B cell (primary cell): ENCODE measurements around the gene MAPK8IP2. TPM values are rescaled to one million over a fixed set of nuclear protein-coding genes. Genes with fewer than 3 reads are reported as not detected.

Source experiments
- ATAC-seq: fragments of 200-7000 bp; cut with Tn5 transposase; one replicate; pipeline ENCODE4 v1.10.0; 2021; ENCODE audit warnings: low read depth, mild to moderate bottlenecking, moderate number of reproducible peaks, moderate library complexity
- CTCF ChIA-PET: fragments of 350-600 bp; sonication (Branson Sonifier 250); formaldehyde crosslinking; loops from one replicate; lab custom pipeline; 2021; ENCODE audit warnings: antibody characterized with exemption, inconsistent platforms; lab: Charles Lee
- POLR2A ChIA-PET: fragments of 350-600 bp; sonication (Branson Sonifier 250); formaldehyde crosslinking; loops from one replicate; lab custom pipeline; 2021; ENCODE audit warnings: antibody characterized with exemption; lab: Charles Lee
- DNase-seq: peaks from one replicate; pipeline ENCODE4 v3.0.0; 2013
- H2AFZ ChIP-seq: 2 replicates; pipeline ENCODE4 v1.6.1; 2012; ENCODE audit warnings: mild to moderate bottlenecking, low read depth, low read length; ENCODE audit not compliant: insufficient read depth, poor library complexity, severe bottlenecking
- H3K27ac ChIP-seq, 2 donors: 1 replicate in 1 of 2; 2 replicates in 1 of 2; pipeline ENCODE4 v1.5.1; 2012 to 2013; ENCODE audit warnings: low read length in 2 of 2, mild to moderate bottlenecking in 2 of 2, moderate library complexity in 1 of 2
- H3K27me3 ChIP-seq, 4 experiments: fragments of 200-600 bp in 1 of 4; sonication (generic) in 1 of 4; replicated peaks in 1 of 4; 1 replicate in 2 of 4; 2 replicates in 2 of 4; pipeline versions ENCODE4 v1.6.1 to v1.7.0; 2013 to 2016; ENCODE audit warnings: low read length in 3 of 4, mild to moderate bottlenecking in 2 of 4, mixed read lengths in 1 of 4, moderate library complexity in 1 of 4; ENCODE audit not compliant: insufficient read depth in 4 of 4, control insufficient read depth in 3 of 4; ENCODE audit errors: control extremely low read depth in 1 of 4
- H3K36me3 ChIP-seq, 2 experiments: replicated peaks in 1 of 2; 1 replicate in 1 of 2; 2 replicates in 1 of 2; pipeline versions ENCODE4 v1.6.1 to v1.7.1; 2013; ENCODE audit warnings: low read length in 1 of 2; ENCODE audit not compliant: insufficient read depth in 2 of 2, control insufficient read depth in 1 of 2; ENCODE audit errors: control extremely low read depth in 1 of 2, extremely low read depth in 1 of 2
- H3K4me1 ChIP-seq, 2 donors: fragments of 200-600 bp in 1 of 2; sonication (generic) in 1 of 2; 1 replicate in 1 of 2; 2 replicates in 1 of 2; pipeline versions ENCODE4 v1.5.1 to v1.6.1; 2013 to 2017; ENCODE audit warnings: low read length in 2 of 2; ENCODE audit not compliant: control insufficient read depth in 2 of 2, insufficient read depth in 2 of 2
- H3K4me2 ChIP-seq: replicated peaks from 2 replicates; pipeline ENCODE3; 2012; ENCODE audit warnings: mild to moderate bottlenecking, low read depth, low read length; ENCODE audit not compliant: poor library complexity, severe bottlenecking
- H3K4me3 ChIP-seq, 5 experiments: fragments of 200-600 bp in 1 of 5; sonication (generic) in 1 of 5; 1 replicate in 3 of 5; 2 replicates in 2 of 5; pipeline versions ENCODE4 v1.5.1 to v1.7.0; 2011 to 2016; ENCODE audit warnings: low read length in 4 of 5, mild to moderate bottlenecking in 4 of 5, low read depth in 2 of 5, control low read depth in 1 of 5, moderate library complexity in 1 of 5; ENCODE audit not compliant: insufficient read depth in 1 of 5; ENCODE audit errors: control extremely low read depth in 1 of 5, extremely low read depth in 1 of 5
- H3K79me2 ChIP-seq: fragments of 200-600 bp; sonication (generic); one replicate; pipeline ENCODE4 v1.6.0; 2016; ENCODE audit warnings: low read length; ENCODE audit not compliant: control insufficient read depth, insufficient read depth
- H3K9ac ChIP-seq: fragments of 200-600 bp; sonication (generic); 2 replicates; pipeline ENCODE4 v1.6.1; 2017; ENCODE audit warnings: mild to moderate bottlenecking, low read length, moderate library complexity
- H3K9me3 ChIP-seq, 3 donors: one replicate each; pipeline versions ENCODE4 v1.6.1 to v1.7.1; 2013; ENCODE audit warnings: low read length in 2 of 3; ENCODE audit not compliant: control insufficient read depth in 2 of 3, insufficient read depth in 1 of 3; ENCODE audit errors: control extremely low read depth in 1 of 3
- H4K20me1 ChIP-seq: 2 replicates; pipeline ENCODE4 v1.6.0; 2012; ENCODE audit warnings: mild to moderate bottlenecking, low read length; ENCODE audit not compliant: insufficient read depth, control insufficient read depth, poor library complexity, severe bottlenecking
- H3K27ac Mint-ChIP-seq: one replicate; pipeline ENCODE4 v1.8.0; 2021; ENCODE audit warnings: mixed read lengths
- H3K27me3 Mint-ChIP-seq: one replicate; pipeline ENCODE4 v1.8.0; 2021; ENCODE audit warnings: mixed read lengths
- H3K4me1 Mint-ChIP-seq: one replicate; pipeline ENCODE4 v1.8.0; 2021; ENCODE audit warnings: mixed read lengths
- H3K4me3 Mint-ChIP-seq: one replicate; pipeline ENCODE4 v1.8.0; 2021; ENCODE audit warnings: mixed read lengths
- H3K9me3 Mint-ChIP-seq: one replicate; pipeline ENCODE4 v1.8.0; 2022; ENCODE audit warnings: mixed read lengths; ENCODE audit not compliant: insufficient read depth
- CTCF ChIP-seq: fragments of 200-600 bp; IDR thresholded peaks from one replicate; pipeline ENCODE4 v1.8.0; 2022; ENCODE audit warnings: antibody characterized with exemption, mild to moderate bottlenecking
- EZH2 ChIP-seq: IDR thresholded peaks from 2 replicates; pipeline ENCODE4 v1.6.1; 2012; ENCODE audit warnings: borderline replicate concordance, low read depth, mild to moderate bottlenecking, moderate library complexity, low read length; ENCODE audit not compliant: insufficient read depth, poor library complexity, severe bottlenecking
- WGBS: methylation state at CpG from one replicate; pipeline ENCODE4 v1.1.5; 2013; ENCODE audit warnings: missing lambda C conversion rate; ENCODE audit not compliant: insufficient coverage; 5-methylcytosine and 5-hydroxymethylcytosine counted together
- intact Hi-C: fragments of 100-400 bp; cut with micrococcal nuclease; formaldehyde crosslinking; loops from one replicate; pipeline ENCODE4 v1.10.0; 2022
- polyA plus RNA-seq: library from polyadenylated mRNA; depleted of rRNA; stranded (reverse); fragments of >200 nt; gene quantifications from 2 replicates; pipeline ENCODE4 v1.2.3, GENCODE V29; 2012
- total RNA-seq, 2 donors: library from RNA; stranded (reverse); fragments of 120-200 nt in 1 of 2; gene quantifications; 1 replicate in 1 of 2; 2 replicates in 1 of 2; pipeline versions ENCODE4 v1.2.3 to v1.2.4, GENCODE V29; 2013 to 2022

MAPK8IP2 gene
- total and polyA plus RNA-seq, 2 donors (not counting 1 experiment from before 2014, with no cell fraction given), result 0.19 to 0.39 TPM

- no peak overlapping the region for H3K4me2 ChIP-seq
- no peaks in the 10 kb centered on the region for H3K9me3 Mint-ChIP-seq
- ChIA-PET CTCF (interaction anchor here (1.0 kb wide), 1 partner anchor 37 kb away, joined by 3 read pairs; no protein-coding TSS in a partner anchor), POLR2A (interaction anchor here (0.6 to 0.7 kb wide), 2 partner anchors 39 to 57 kb away, joined by 3 read pairs; partner anchors contain the start of gene KLHDC7B)
- ATAC-seq (no peak), DNase-seq (no peak)
- 97% methylated on average over 17 of the region's 23 CpGs for WGBS
- H3K9me3 ChIP-seq, result no peaks in the 10 kb centered on the region
- H3K4me1 ChIP-seq, result peaks cover 14 to 18% of the 10 kb centered on the region in 2 donors
- H3K27ac Mint-ChIP-seq, result no peak overlapping the region
- peaks cover 0 to 11% of the 10 kb centered on the region in 2 experiments for H3K36me3 ChIP-seq
- TF ChIP-seq EZH2 (no peak), CTCF (no peak)
- H3K27me3 ChIP-seq, result no peaks in the 10 kb centered on the region
- no peak overlapping the region for H2AFZ ChIP-seq
- no peak overlapping the region for H3K9ac ChIP-seq
- H3K4me3 ChIP-seq, result no peak overlapping the region
- no peaks in the 10 kb centered on the region for H3K27me3 Mint-ChIP-seq
- intact Hi-C loops, result loop anchor here (5.0 kb wide), 1 partner anchor 332 kb away; the partner anchor contains the start of gene HDAC10
- H4K20me1 ChIP-seq, result peaks cover 20% of the 10 kb centered on the region
- peaks cover 12% of the 10 kb centered on the region for H3K79me2 ChIP-seq
- H3K4me3 Mint-ChIP-seq, result peak overlapping the region; percentile 89
- peaks cover 24% of the 10 kb centered on the region for H3K4me1 Mint-ChIP-seq
- no peak overlapping the region for H3K27ac ChIP-seq
These were observed 16.2 kb upstream of the MAPK8IP2 start for GRCh38 chr22:50584106-50585096.

GRCh38 chr22:50585238-50585637 is 15.4 kb upstream of the MAPK8IP2 start:
- H3K27ac Mint-ChIP-seq, result no peak overlapping the region
- H3K27me3 Mint-ChIP-seq, result no peaks in the 10 kb centered on the region
- H3K4me2 ChIP-seq, result no peak overlapping the region
- no peaks in the 10 kb centered on the region for H3K27me3 ChIP-seq
- H3K4me1 ChIP-seq, result peaks cover 14 to 18% of the 10 kb centered on the region in 2 donors
- WGBS, result 98% methylated on average over 3 of the region's 3 CpGs
- ChIA-PET CTCF (no interaction called here), POLR2A (no interaction called here)
- peak overlapping the region; percentile 35 for H3K4me3 Mint-ChIP-seq
- H3K4me1 Mint-ChIP-seq, result peaks cover 19% of the 10 kb centered on the region
- no peak overlapping the region for H3K27ac ChIP-seq
- peaks cover 12% of the 10 kb centered on the region for H4K20me1 ChIP-seq
- DNase-seq (no peak), ATAC-seq (no peak)
- intact Hi-C loops, result no loop called here
- TF ChIP-seq EZH2, result no peak
- TF ChIP-seq CTCF, result no peak
- H2AFZ ChIP-seq, result no peak overlapping the region
- no peak overlapping the region for H3K9ac ChIP-seq
- H3K9me3 ChIP-seq, result no peaks in the 10 kb centered on the region
- H3K79me2 ChIP-seq, result peaks cover 12% of the 10 kb centered on the region
- no peaks in the 10 kb centered on the region for H3K9me3 Mint-ChIP-seq
- no peak overlapping the region for H3K4me3 ChIP-seq
- peaks cover 0 to 8% of the 10 kb centered on the region in 2 experiments for H3K36me3 ChIP-seq
